KMS-11 (cell line): ENCODE measurements around the gene OSBP2.

Source experiments
- H2AFZ ChIP-seq: fragments of 200-600 bp; sonication (generic); 2 replicates; pipeline ENCODE4 v1.6.1; 2016; ENCODE audit warnings: antibody characterized with exemption, mixed run types, low read depth
- H3K27ac ChIP-seq: fragments of 200-600 bp; sonication (generic); 2 replicates; pipeline ENCODE4 v1.6.1; 2016; ENCODE audit warnings: mild to moderate bottlenecking, mixed run types
- H3K27me3 ChIP-seq: fragments of 200-600 bp; sonication (generic); 2 replicates; pipeline ENCODE4 v1.6.1; 2017; ENCODE audit warnings: mild to moderate bottlenecking, low read depth, mixed run types, moderate library complexity; ENCODE audit not compliant: insufficient read depth
- H3K36me3 ChIP-seq: fragments of 200-600 bp; sonication (generic); 2 replicates; pipeline ENCODE4 v1.6.1; 2017; ENCODE audit warnings: mild to moderate bottlenecking, mixed run types; ENCODE audit not compliant: insufficient read depth
- H3K4me1 ChIP-seq: fragments of 200-600 bp; sonication (generic); 2 replicates; pipeline ENCODE4 v1.6.1; 2016; ENCODE audit warnings: mild to moderate bottlenecking, low read depth, mixed run types; ENCODE audit not compliant: poor library complexity, severe bottlenecking
- H3K4me2 ChIP-seq: fragments of 200-600 bp; sonication (generic); 2 replicates; pipeline ENCODE4 v1.7.0; 2016; ENCODE audit warnings: mild to moderate bottlenecking, mixed run types
- H3K4me3 ChIP-seq: fragments of 200-600 bp; sonication (generic); IDR thresholded peaks from 2 replicates; pipeline ENCODE4 v1.6.1; 2017; ENCODE audit warnings: low read depth, low read length, mixed read lengths; ENCODE audit not compliant: insufficient read depth
- H3K79me2 ChIP-seq: fragments of 200-600 bp; sonication (generic); 2 replicates; pipeline ENCODE4 v1.6.1; 2016; ENCODE audit warnings: low read depth, mixed run types; ENCODE audit not compliant: insufficient read depth
- H3K9ac ChIP-seq: fragments of 200-600 bp; sonication (generic); 2 replicates; pipeline ENCODE4 v1.6.1; 2016; ENCODE audit warnings: mild to moderate bottlenecking, mixed run types
- H4K20me1 ChIP-seq: fragments of 200-600 bp; sonication (generic); 2 replicates; pipeline ENCODE4 v1.6.1; 2016; ENCODE audit warnings: mild to moderate bottlenecking, mixed run types; ENCODE audit not compliant: insufficient read depth
- CTCF ChIP-seq: fragments of 200-600 bp; sonication (generic); conservative IDR thresholded peaks from 2 replicates; pipeline ENCODE4 v1.6.1; 2017; ENCODE audit warnings: low read depth, mild to moderate bottlenecking, antibody characterized with exemption, low read length, moderate library complexity, mixed read lengths

Gene OSBP2

GRCh38 chr22:30880847-30881246 lies 186.2 kb downstream of the OSBP2 start:
- H3K4me1 ChIP-seq = no peaks in the 10 kb centered on the region
- no peaks in the 10 kb centered on the region for H4K20me1 ChIP-seq
- H3K79me2 ChIP-seq = no peaks in the 10 kb centered on the region
- TF ChIP-seq CTCF = no peak
- no peak overlapping the region for H3K4me3 ChIP-seq
- H2AFZ ChIP-seq = no peak overlapping the region
- no peaks in the 10 kb centered on the region for H3K27me3 ChIP-seq
- no peak overlapping the region for H3K4me2 ChIP-seq
- H3K9ac ChIP-seq = no peak overlapping the region
- H3K36me3 ChIP-seq = no peaks in the 10 kb centered on the region
- H3K27ac ChIP-seq = no peak overlapping the region

GRCh38 chr22:30881361-30882183 lies 186.9 kb downstream of the OSBP2 start:
- no peaks in the 10 kb centered on the region for H3K79me2 ChIP-seq
- H4K20me1 ChIP-seq = no peaks in the 10 kb centered on the region
- H3K27ac ChIP-seq = no peak overlapping the region
- no peak overlapping the region for H3K9ac ChIP-seq
- TF ChIP-seq CTCF = no peak
- no peaks in the 10 kb centered on the region for H3K36me3 ChIP-seq
- no peak overlapping the region for H2AFZ ChIP-seq
- H3K4me1 ChIP-seq = no peaks in the 10 kb centered on the region
- H3K27me3 ChIP-seq = no peaks in the 10 kb centered on the region
- H3K4me3 ChIP-seq = no peak overlapping the region
- no peak overlapping the region for H3K4me2 ChIP-seq

- Histone ChIP-seq H3K4me1 (no peaks in the 10 kb centered on the region), H3K27me3 (no peaks in the 10 kb centered on the region), H3K9ac (no peak overlapping the region), H2AFZ (no peak overlapping the region), H3K27ac (no peak overlapping the region), H3K4me3 (no peak overlapping the region), H3K36me3 (no peaks in the 10 kb centered on the region), H4K20me1 (no peaks in the 10 kb centered on the region), H3K79me2 (no peaks in the 10 kb centered on the region), H3K4me2 (no peak overlapping the region)
- no peak for TF ChIP-seq CTCF
These were observed 187.6 kb downstream of the OSBP2 start for GRCh38 chr22:30882184-30882717.

- Histone ChIP-seq H3K79me2 (no peaks in the 10 kb centered on the region), H2AFZ (no peak overlapping the region), H3K4me3 (no peak overlapping the region), H3K4me2 (no peak overlapping the region), H3K27ac (no peak overlapping the region), H3K27me3 (no peaks in the 10 kb centered on the region), H3K36me3 (no peaks in the 10 kb centered on the region), H3K4me1 (no peaks in the 10 kb centered on the region), H4K20me1 (no peaks in the 10 kb centered on the region), H3K9ac (no peak overlapping the region)
- TF ChIP-seq CTCF = no peak
These were observed 188.4 kb downstream of the OSBP2 start for GRCh38 chr22:30882974-30883533.
